Measurements from ENCODE around the gene CHRNA3.
A peak's percentile ranks its signal among the peaks of the same experiment; 100 is the strongest.
"Not testable (repeated sequence)": the region's sequence is repeated elsewhere in the genome, so short reads cannot be mapped to it uniquely, and the experiment has no call there.

Gene CHRNA3

GRCh38 chr15:78617516-78617915 lies 3.3 kb downstream of the CHRNA3 start:
- DNase-seq (ENCODE audit: low read depth in 2 of 2) = no peak

GRCh38 chr15:78617076-78617475 lies 3.7 kb downstream of the CHRNA3 start:
- no peak for DNase-seq (ENCODE audit: low read depth in 2 of 2)

GRCh38 chr15:78616506-78616905 lies 4.3 kb downstream of the CHRNA3 start:
- DNase-seq (ENCODE audit: low read depth in 2 of 2) = no peak

GRCh38 chr15:78615151-78615589 lies 5.6 kb downstream of the CHRNA3 start:
- DNase-seq (ENCODE audit: low read depth in 2 of 2) = no peak

GRCh38 chr15:78614021-78614420 lies 6.8 kb downstream of the CHRNA3 start:
- no peak for DNase-seq (ENCODE audit: low read depth in 2 of 2)

- not testable (repeated sequence) for DNase-seq (ENCODE audit: low read depth in 2 of 2)
These were observed 11.2 kb downstream of the CHRNA3 start for GRCh38 chr15:78609551-78609950.

GRCh38 chr15:78605680-78606079 lies 15.1 kb downstream of the CHRNA3 start:
- no peak for DNase-seq (ENCODE audit: low read depth in 2 of 2)

- DNase-seq (ENCODE audit: low read depth in 2 of 2) = no peak
These were observed 15.6 kb downstream of the CHRNA3 start for GRCh38 chr15:78605201-78605600.

GRCh38 chr15:78604420-78604819 lies 16.4 kb downstream of the CHRNA3 start:
- no peak for DNase-seq (ENCODE audit: low read depth in 2 of 2)

- no peak for DNase-seq (ENCODE audit: low read depth in 2 of 2)
These were observed 17.3 kb downstream of the CHRNA3 start for GRCh38 chr15:78603467-78603866.

GRCh38 chr15:78599189-78599588 lies 21.6 kb downstream of the CHRNA3 start:
- DNase-seq (ENCODE audit: low read depth in 2 of 2) = no peak

GRCh38 chr15:78598348-78598747 lies 22.4 kb downstream of the CHRNA3 start:
- no peak for DNase-seq (ENCODE audit: low read depth in 2 of 2)

GRCh38 chr15:78597583-78597982 lies 23.2 kb downstream of the CHRNA3 start:
- no peak for DNase-seq (ENCODE audit: low read depth in 2 of 2)

GRCh38 chr15:78574944-78575343 lies 45.9 kb downstream of the CHRNA3 start:
- DNase-seq (ENCODE audit: low read depth in 2 of 2) = no peak

GRCh38 chr15:78573416-78573815 lies 47.4 kb downstream of the CHRNA3 start:
- no peak for DNase-seq (ENCODE audit: low read depth in 2 of 2)

- no peak for DNase-seq (ENCODE audit: low read depth in 2 of 2)
These were observed 49.4 kb downstream of the CHRNA3 start for GRCh38 chr15:78571382-78571781.

GRCh38 chr15:78570710-78571109 lies 50.1 kb downstream of the CHRNA3 start:
- no peak for DNase-seq (ENCODE audit: low read depth in 2 of 2)

- DNase-seq (ENCODE audit: low read depth in 2 of 2) = no peak
These were observed 53.3 kb downstream of the CHRNA3 start for GRCh38 chr15:78567531-78567930.

- no peak for DNase-seq (ENCODE audit: low read depth in 2 of 2)
These were observed 54.6 kb downstream of the CHRNA3 start for GRCh38 chr15:78565951-78566774.

- peak; percentile 66 to 95 for DNase-seq (ENCODE audit: low read depth in 2 of 2)
These were observed 55.5 kb downstream of the CHRNA3 start, which contains the start of gene CHRNA5 for GRCh38 chr15:78565097-78565950. Gene CHRNA5 (plus strand): TSS chr15:78565520. CDS start chr15:78565720, 200 bp downstream.

GRCh38 chr15:78564743-78565096 lies 56.1 kb downstream of the CHRNA3 start:
- no peak for DNase-seq (ENCODE audit: low read depth in 2 of 2)

GRCh38 chr15:78563092-78563491 lies 57.7 kb downstream of the CHRNA3 start:
- DNase-seq (ENCODE audit: low read depth in 2 of 2) = no peak

- no peak for DNase-seq (ENCODE audit: low read depth in 2 of 2)
These were observed 59.3 kb downstream of the CHRNA3 start for GRCh38 chr15:78561490-78561889.

Data from stimulated activated CD4-positive, alpha-beta T cell treated with anti-CD3 and anti-CD28 coated beads, Interleukin-12 subunit alpha, Interleukin-12 subunit beta, amount 100 ng/mL, for 24 hours (primary cell).